Mucosa of descending colon (tissue), 3 donors: ENCODE measurements around the gene LOXL4. TPM values are rescaled to one million over a fixed set of nuclear protein-coding genes. Genes with fewer than 3 reads are reported as not detected.

Experiments used
- ATAC-seq: fragments of 200-7000 bp; cut with Tn5 transposase; one replicate; pipeline ENCODE4 v1.9.1; 2020; ENCODE audit warnings: mild to moderate bottlenecking, moderate library complexity
- DNase-seq, 3 donors: peaks; one replicate each; pipeline ENCODE4 v3.0.0-alpha.2; 2020
- H3K36me3 ChIP-seq: fragments of 200-600 bp; one replicate; pipeline ENCODE4 v1.8.0; 2021; ENCODE audit warnings: low read depth, mild to moderate bottlenecking
- H3K4me1 ChIP-seq: fragments of 200-600 bp; one replicate; pipeline ENCODE4 v1.8.0; 2021; ENCODE audit warnings: low read depth, mild to moderate bottlenecking
- H3K4me3 ChIP-seq: fragments of 200-600 bp; one replicate; pipeline ENCODE4 v1.8.0; 2021; ENCODE audit warnings: mild to moderate bottlenecking
- H3K9me3 ChIP-seq: fragments of 200-600 bp; one replicate; pipeline ENCODE4 v1.8.0; 2021; ENCODE audit warnings: mild to moderate bottlenecking
- CTCF ChIP-seq: fragments of 200-600 bp; IDR thresholded peaks from one replicate; pipeline ENCODE4 v1.8.0; 2022; ENCODE audit warnings: antibody characterized with exemption, mild to moderate bottlenecking
- intact Hi-C, 2 donors: fragments of 100-400 bp; cut with DNase I in 1 of 2; cut with micrococcal nuclease in 1 of 2; formaldehyde crosslinking; loops; one replicate each; pipeline versions ENCODE4 v1.11.0 to v1.11.1; 2022; cut with DNase I, micrococcal nuclease
- total RNA-seq, 3 donors: library from RNA; stranded (reverse); fragmentation: NEBNext Ultra II Directional in 2 of 3; extraction: Animal tissue kit (Norgen Biotek cat#: 25700) in 2 of 3; gene quantifications; one replicate each; pipeline versions ENCODE4 v1.2.1 to v1.2.4, GENCODE V29; 2021 to 2023
- donor health status: DM: no; HTN: no; CAD: no; lungs with moderate emphysema.
- donor health status: DM: no; HTN: no; CAD: no.
- donor health status: DM: no; HTN: yes; CAD: no.

Gene LOXL4
- total RNA-seq, 3 donors from 2014 or later: 0.58 to 7.8 (median 0.58) TPM

- H3K9me3 ChIP-seq: peaks cover 1% of the 10 kb centered on the region
- TF ChIP-seq CTCF: no peak
- DNase-seq (no peak), ATAC-seq (no peak)
- intact Hi-C loops: no loop called here
- H3K4me1 ChIP-seq: no peaks in the 10 kb centered on the region
- no peaks in the 10 kb centered on the region for H3K36me3 ChIP-seq
- H3K4me3 ChIP-seq: no peak overlapping the region
Measured at GRCh38 chr10:98213740-98214139, 54.3 kb downstream of the LOXL4 start.

DNA sequence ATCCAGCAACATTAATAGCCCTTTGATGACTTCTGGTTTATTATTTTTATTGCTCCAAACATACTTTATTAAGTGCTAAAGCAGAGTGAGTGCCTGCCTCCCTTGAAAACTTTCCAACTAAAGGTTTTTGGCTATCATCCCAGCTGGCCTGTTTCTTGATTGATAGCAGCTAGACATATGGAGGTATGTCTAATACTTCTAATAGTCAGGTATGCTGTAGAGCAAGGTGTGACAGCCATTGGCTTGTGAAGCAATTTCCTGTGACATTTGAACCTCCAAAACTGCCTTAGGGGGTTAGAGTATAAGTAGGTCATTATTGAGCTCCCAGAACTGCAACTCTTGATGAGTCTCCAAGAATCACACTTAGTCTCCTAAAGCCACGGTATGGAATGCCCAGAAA is 55.8 kb downstream of the LOXL4 start:
- ATAC-seq (no peak), DNase-seq (no peak)
- TF ChIP-seq CTCF: no peak
- intact Hi-C loops: no loop called here
- Histone ChIP-seq H3K4me1 (no peaks in the 10 kb centered on the region), H3K36me3 (no peaks in the 10 kb centered on the region), H3K9me3 (no peaks in the 10 kb centered on the region), H3K4me3 (no peak overlapping the region)

DNA sequence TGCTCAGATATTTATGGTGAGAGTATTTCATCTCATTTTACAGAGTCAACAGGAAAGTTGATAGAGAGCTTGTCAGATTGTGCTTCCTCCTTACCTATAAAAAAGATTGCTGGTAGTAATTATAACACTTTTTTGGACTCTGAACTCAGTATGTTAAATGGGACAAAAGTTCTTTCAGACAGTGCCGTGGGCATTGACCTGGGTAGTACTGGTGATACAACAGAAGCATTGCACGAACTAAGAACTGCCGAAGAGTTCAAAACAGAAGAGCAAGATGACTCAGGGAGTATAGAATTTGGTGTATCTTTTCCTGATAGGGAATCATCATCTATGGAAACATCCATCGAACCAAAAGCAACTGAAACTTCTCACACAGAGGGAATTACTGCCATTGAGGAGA is 58.6 kb downstream of the LOXL4 start:
- ATAC-seq: peak; percentile 94
- TF ChIP-seq CTCF: no peak
- H3K9me3 ChIP-seq: no peaks in the 10 kb centered on the region
- intact Hi-C loops: no loop called here
- H3K36me3 ChIP-seq: no peaks in the 10 kb centered on the region
- no peaks in the 10 kb centered on the region for H3K4me1 ChIP-seq
- no peak overlapping the region for H3K4me3 ChIP-seq
- peak in 1 of 3 donors; percentile 37 for DNase-seq

GRCh38 chr10:98208925-98209324 is 59.1 kb downstream of the LOXL4 start:
- intact Hi-C loops: no loop called here
- DNase-seq (no peak), ATAC-seq (no peak)
- TF ChIP-seq CTCF: no peak
- Histone ChIP-seq H3K4me1 (no peaks in the 10 kb centered on the region), H3K36me3 (no peaks in the 10 kb centered on the region), H3K9me3 (no peaks in the 10 kb centered on the region), H3K4me3 (no peak overlapping the region)

- no peak for ATAC-seq
- no peak for TF ChIP-seq CTCF
Measured at GRCh38 chr10:98205351-98205750, 62.6 kb downstream of the LOXL4 start.

DNA sequence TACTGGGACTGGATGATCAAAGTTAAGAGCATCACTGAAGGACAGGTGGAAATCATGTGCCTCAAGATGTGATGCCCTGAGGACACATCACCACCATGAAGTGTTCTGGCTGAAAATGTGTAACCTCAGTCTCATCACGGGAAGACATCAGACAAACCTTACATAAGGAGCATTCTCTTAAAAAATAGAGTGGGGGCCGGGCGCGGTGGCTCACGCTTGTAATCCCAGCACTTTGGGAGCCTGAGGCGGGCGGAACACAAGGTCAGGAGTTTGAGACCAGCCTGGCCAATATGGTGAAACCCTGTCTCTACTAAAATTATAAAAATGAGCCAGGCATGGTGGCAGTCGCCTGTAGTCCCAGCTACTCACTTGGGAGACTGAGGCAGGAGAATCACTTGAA is 65.6 kb downstream of the LOXL4 start:
- no peaks in the 10 kb centered on the region for H3K4me1 ChIP-seq
- H3K4me3 ChIP-seq: no peak overlapping the region
- ATAC-seq: no peak
- no peak for TF ChIP-seq CTCF
- no peaks in the 10 kb centered on the region for H3K36me3 ChIP-seq
- intact Hi-C loops: no loop called here
- no peaks in the 10 kb centered on the region for H3K9me3 ChIP-seq
- no peak for DNase-seq

More at GRCh38 chr10:98205351-98205750, 62.6 kb downstream of the LOXL4 start:
- Histone ChIP-seq H3K9me3 (no peaks in the 10 kb centered on the region), H3K4me1 (no peaks in the 10 kb centered on the region), H3K4me3 (no peak overlapping the region), H3K36me3 (no peaks in the 10 kb centered on the region)
- DNase-seq: no peak
- intact Hi-C loops: no loop called here
